GM12892 (cell line): Measurements from ENCODE around the gene MOCS2.

Source experiments
- POLR2A ChIP-seq: IDR thresholded peaks from 2 replicates; pipeline ENCODE4 v1.6.1; 2011; ENCODE audit warnings: low read depth, low read length, control low read depth
- POLR2AphosphoS5 ChIP-seq: IDR thresholded peaks from 2 replicates; pipeline ENCODE4 v1.6.1; 2011; ENCODE audit warnings: low read depth, low read length, control low read depth
- TAF1 ChIP-seq: IDR thresholded peaks from 2 replicates; pipeline ENCODE4 v1.6.1; 2011; ENCODE audit warnings: low read depth, mild to moderate bottlenecking, control low read depth, low read length, borderline replicate concordance

DNA sequence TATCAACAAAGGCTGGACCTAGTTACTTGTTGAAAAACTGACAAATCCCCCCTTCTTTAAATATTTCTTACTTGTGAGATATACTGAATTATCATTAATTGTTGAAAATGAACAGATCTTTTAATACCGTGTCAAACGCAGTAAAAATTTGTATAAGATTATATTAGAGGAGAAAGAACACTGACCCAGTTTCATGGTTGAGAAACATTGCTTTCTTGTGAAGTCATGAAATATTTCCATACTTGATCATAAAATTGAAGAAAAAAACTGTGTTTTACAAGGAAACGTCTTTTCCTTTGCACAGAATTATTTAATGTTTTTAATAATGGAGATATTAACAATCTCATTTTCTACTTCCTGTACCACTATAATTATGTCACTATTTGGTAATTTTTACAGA, 45.8 kb downstream of the MOCS2 start:
- TF ChIP-seq POLR2A (no peak), POLR2AphosphoS5 (no peak), TAF1 (no peak)
